H1 (cell line): ENCODE data around the gene TOR1AIP1. TPM values are rescaled to one million over a fixed set of nuclear protein-coding genes. Genes with fewer than 3 reads are reported as not detected.

Experiments
- GABPA ChIP-seq: IDR thresholded peaks from 2 replicates; pipeline ENCODE4 v1.6.1; 2011; ENCODE audit warnings: mild to moderate bottlenecking, low read length, moderate library complexity, borderline replicate concordance; ENCODE audit not compliant: insufficient read depth
- SRF ChIP-seq: IDR thresholded peaks from 2 replicates; pipeline ENCODE4 v1.6.1; 2011; ENCODE audit warnings: mild to moderate bottlenecking, low read depth, low read length, moderate library complexity
- polyA plus RNA-seq, 7 experiments: library from polyadenylated mRNA; depleted of rRNA in 3 of 7; stranded (reverse) in 5 of 7; unstranded in 2 of 7; fragments of >200 nt in 5 of 7; fragments of 200-250 nt in 2 of 7; gene quantifications; 1 replicate in 5 of 7; 2 replicates in 1 of 7; 4 replicates in 1 of 7; pipeline versions ENCODE4 v1.2.1 to v1.2.3, GENCODE V29; 2011 to 2013; ENCODE audit warnings: missing spikeins in 2 of 7, mixed read lengths in 2 of 7
- total RNA-seq: library from RNA; stranded (reverse); fragmentation: NEBNext Ultra II Directional; extraction: Animal tissue kit (Norgen Biotek cat#: 25700); gene quantifications from 2 replicates; pipeline ENCODE4 v1.2.1, GENCODE V29; 2021

TOR1AIP1 gene
- total and polyA plus RNA-seq, 2 of the 8 experiments (the other 6 are each of a cell fraction or from before 2014, with no cell fraction given) = 5.7 to 22.8 TPM

DNA sequence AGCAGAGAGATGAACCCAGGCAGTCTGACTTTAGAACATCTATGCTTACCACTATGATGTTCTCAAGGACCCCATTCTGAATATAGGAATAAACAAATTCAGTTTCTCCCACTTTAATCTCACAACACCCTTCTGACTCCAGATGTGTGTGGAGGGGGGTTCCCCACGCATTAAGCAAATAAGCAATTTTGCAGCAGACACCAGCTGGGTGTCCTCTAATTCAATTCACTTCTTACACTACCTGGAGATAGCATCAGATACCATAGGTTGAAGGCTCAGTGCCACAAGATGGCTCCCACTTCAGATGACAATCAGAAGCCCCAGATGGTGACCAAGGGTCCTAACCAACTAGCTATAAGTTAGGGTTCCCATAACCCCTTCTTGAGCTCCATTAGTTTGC, 42.2 kb downstream of the TOR1AIP1 start (continued):
- TF ChIP-seq GABPA (no peak), SRF (no peak)
